Astrocyte of the cerebellum (primary cell): ENCODE measurements around the gene ACCS.
A peak's percentile ranks its signal among the peaks of the same experiment; 100 is the strongest.

Experiments used
- DNase-seq: peaks from one replicate; pipeline ENCODE4 v3.0.0-alpha.2; 2011; ENCODE audit warnings: low read depth
- H3K4me3 ChIP-seq: 2 replicates; pipeline ENCODE4 v1.5.1; 2011; ENCODE audit warnings: mild to moderate bottlenecking, low read depth, low read length, moderate library complexity
- CTCF ChIP-seq: IDR thresholded peaks from 2 replicates; pipeline ENCODE4 v1.5.1; 2012; ENCODE audit warnings: low read length, low read depth, moderate library complexity, mild to moderate bottlenecking; ENCODE audit errors: missing control alignments
- in situ Hi-C: cut with HindIII; loops from 2 replicates; pipeline ENCODE4 v1.10.0; 2017; ENCODE audit warnings: low sequenced_read_pairs

ACCS gene

DNA sequence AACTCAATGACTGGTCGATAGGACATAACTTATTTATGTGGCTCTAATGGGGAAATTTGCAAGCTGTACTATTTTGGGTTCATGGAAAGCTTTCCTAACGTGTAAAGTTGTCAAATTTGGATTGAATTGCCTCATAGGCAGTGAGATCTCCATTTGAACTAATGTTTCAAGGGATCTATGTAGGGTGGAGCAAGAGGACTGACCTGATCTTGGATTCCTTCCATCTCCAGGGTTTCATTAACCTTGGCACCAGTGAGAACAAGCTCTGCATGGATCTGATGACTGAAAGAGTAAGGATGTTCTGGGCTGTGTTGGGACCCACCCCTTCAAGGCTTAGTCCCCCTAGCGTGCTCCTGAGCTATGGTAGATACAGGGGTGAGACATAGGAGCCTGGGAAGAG, 16.2 kb upstream of the ACCS start:
- no peak overlapping the region for H3K4me3 ChIP-seq
- in situ Hi-C loops: no loop called here
- no peak for DNase-seq
- no peak for TF ChIP-seq CTCF

DNA sequence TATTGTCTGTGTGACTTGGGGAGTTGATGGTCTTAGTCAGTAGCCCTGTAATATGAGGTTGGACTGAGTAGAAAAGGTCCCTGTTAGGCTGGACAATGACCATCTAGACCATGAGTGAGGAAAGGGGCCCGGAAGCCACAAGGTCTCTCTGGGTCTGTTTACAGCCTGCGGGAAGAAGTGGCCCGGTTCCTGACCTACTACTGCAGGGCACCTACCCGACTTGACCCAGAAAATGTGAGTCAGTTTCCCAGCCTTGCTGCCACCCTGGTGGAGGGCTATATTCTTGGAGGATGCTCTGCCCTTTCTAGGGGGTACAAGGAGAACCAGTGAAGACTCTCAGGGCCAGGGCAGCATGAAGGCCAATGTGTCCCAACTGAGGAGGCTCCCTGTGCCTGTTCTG, 14.9 kb upstream of the ACCS start:
- TF ChIP-seq CTCF: no peak
- DNase-seq: no peak
- H3K4me3 ChIP-seq: no peak overlapping the region
- in situ Hi-C loops: no loop called here

- no peak for TF ChIP-seq CTCF
- in situ Hi-C loops: no loop called here
- no peak overlapping the region for H3K4me3 ChIP-seq
- DNase-seq: no peak
Measured at GRCh38 chr11:44057340-44057739, 8.7 kb upstream of the ACCS start.

DNA sequence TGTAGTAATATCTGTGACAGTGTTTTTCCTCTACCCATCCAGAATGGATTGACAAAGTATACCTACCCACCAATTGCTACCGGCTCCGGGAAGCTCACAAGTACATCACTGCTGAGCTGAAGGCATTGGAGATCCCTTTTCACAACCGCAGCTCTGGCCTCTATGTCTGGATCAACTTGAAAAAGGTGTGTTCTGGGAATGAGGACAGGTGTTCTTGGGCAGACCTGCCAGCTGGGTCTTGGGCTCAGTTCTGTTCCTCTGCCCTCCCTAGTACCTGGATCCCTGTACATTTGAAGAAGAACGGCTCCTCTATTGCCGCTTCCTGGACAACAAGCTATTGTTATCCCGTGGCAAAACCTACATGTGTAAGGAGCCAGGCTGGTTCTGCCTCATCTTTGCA, 7.8 kb upstream of the ACCS start:
- no peak overlapping the region for H3K4me3 ChIP-seq
- in situ Hi-C loops: no loop called here
- TF ChIP-seq CTCF: no peak
- no peak for DNase-seq

GRCh38 chr11:44065161-44065661, 859 bp upstream of the ACCS start:
- TF ChIP-seq CTCF: no peak
- DNase-seq: no peak
- no peak overlapping the region for H3K4me3 ChIP-seq
- in situ Hi-C loops: no loop called here

- DNase-seq: peak; percentile 24
- in situ Hi-C loops: no loop called here
- peak overlapping the region; percentile 50 for H3K4me3 ChIP-seq
- TF ChIP-seq CTCF: no peak
Measured at GRCh38 chr11:44066732-44067141, 667 bp downstream of the ACCS start.

DNA sequence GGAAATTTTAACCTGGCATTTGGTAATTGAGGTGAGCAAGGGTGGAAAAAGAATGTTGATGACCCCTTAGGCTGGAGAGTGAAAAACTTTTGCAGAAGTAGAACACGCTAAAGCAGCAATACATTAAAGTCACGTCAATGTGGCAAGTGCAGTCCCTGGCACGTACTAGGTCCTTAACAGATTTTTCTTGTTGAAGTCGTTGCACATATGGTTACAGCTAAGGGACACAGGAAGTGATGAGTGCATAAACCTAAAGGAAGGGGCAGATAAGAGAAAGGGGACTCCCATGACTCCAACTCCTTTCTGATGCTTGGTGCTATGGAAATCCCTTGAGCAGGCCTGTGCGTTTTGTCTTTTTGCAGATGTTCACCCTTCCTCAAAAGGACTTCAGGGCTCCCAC, 1.2 kb downstream of the ACCS start:
- no peak for DNase-seq
- TF ChIP-seq CTCF: no peak
- H3K4me3 ChIP-seq: peak overlapping the region; percentile 50
- in situ Hi-C loops: no loop called here
